NCI-H345 (cell line): ENCODE results near the gene PLPPR1.
"Not testable (repeated sequence)": the region's sequence is repeated elsewhere in the genome, so short reads cannot be mapped to it uniquely, and the experiment has no call there.

ENCODE experiments used
- DNase-seq: peaks from one replicate; lab custom pipeline; 2025; lab: John Stamatoyannopoulos, UW

Gene PLPPR1

GRCh38 chr9:101028346-101029314, at the start of gene PLPPR1:
Gene PLPPR1 (plus strand): TSS chr9:101028727.
- DNase-seq = peak; percentile 93

GRCh38 chr9:100989731-100990130, 38.8 kb upstream of the PLPPR1 start:
- no peak for DNase-seq

- DNase-seq = no peak
Measured at GRCh38 chr9:100990605-100991381, 37.7 kb upstream of the PLPPR1 start.

- no peak for DNase-seq
Measured at GRCh38 chr9:100992632-100993031, 35.9 kb upstream of the PLPPR1 start.

GRCh38 chr9:100999906-101000544, 28.5 kb upstream of the PLPPR1 start:
- no peak for DNase-seq

GRCh38 chr9:101005246-101005645, 23.3 kb upstream of the PLPPR1 start:
- DNase-seq = no peak

GRCh38 chr9:101014566-101014965, 14.0 kb upstream of the PLPPR1 start:
- no peak for DNase-seq

- DNase-seq = peak; percentile 26
Measured at GRCh38 chr9:101018467-101018866, 10.1 kb upstream of the PLPPR1 start.

GRCh38 chr9:101022704-101023103, 5.8 kb upstream of the PLPPR1 start:
- DNase-seq = no peak

- DNase-seq = no peak
Measured at GRCh38 chr9:101025940-101026339, 2.6 kb upstream of the PLPPR1 start.

GRCh38 chr9:101026824-101027223, 1.7 kb upstream of the PLPPR1 start:
- peak; percentile 91 for DNase-seq

GRCh38 chr9:101027236-101027635, 1.3 kb upstream of the PLPPR1 start:
- peak; percentile 14 for DNase-seq

- DNase-seq = peak; percentile 31
Measured at GRCh38 chr9:101027733-101028345, 688 bp upstream of the PLPPR1 start.

- DNase-seq = peak; percentile 31
Measured at GRCh38 chr9:101029315-101030085, 973 bp downstream of the PLPPR1 start.

- no peak for DNase-seq
Measured at GRCh38 chr9:101030086-101030391, 1.5 kb downstream of the PLPPR1 start.

GRCh38 chr9:101032426-101032825, 3.9 kb downstream of the PLPPR1 start:
- DNase-seq = no peak

- no peak for DNase-seq
Measured at GRCh38 chr9:101034222-101034621, 5.7 kb downstream of the PLPPR1 start.

GRCh38 chr9:101035098-101035497, 6.6 kb downstream of the PLPPR1 start:
- no peak for DNase-seq

GRCh38 chr9:101037430-101037829, 8.9 kb downstream of the PLPPR1 start:
- no peak for DNase-seq

- no peak for DNase-seq
Measured at GRCh38 chr9:101038488-101038887, 10.0 kb downstream of the PLPPR1 start.

GRCh38 chr9:101039581-101039980, 11.1 kb downstream of the PLPPR1 start:
- not testable (repeated sequence) for DNase-seq
